ENCODE results near the gene WAC.

DNA sequence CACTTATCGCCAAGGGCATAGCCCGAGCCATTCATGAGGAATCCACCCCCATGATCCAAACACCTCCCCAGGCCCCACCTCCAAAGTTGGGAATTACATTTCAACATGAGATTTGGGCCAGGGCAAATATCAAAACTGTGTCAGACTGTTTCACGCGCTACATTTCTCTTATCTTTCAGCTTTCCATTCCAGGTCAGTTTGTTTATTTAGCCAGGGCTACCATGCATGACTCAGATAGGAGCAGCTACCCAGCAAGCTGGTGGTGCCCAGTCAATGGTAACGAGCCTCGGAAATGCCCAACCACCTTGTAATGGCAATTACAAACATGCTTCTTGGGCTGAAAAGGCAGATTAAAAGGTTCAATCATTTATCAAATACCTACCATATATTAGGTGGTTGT lies 100.8 kb downstream of the WAC start:
- TF ChIP-seq, protein P1, sequence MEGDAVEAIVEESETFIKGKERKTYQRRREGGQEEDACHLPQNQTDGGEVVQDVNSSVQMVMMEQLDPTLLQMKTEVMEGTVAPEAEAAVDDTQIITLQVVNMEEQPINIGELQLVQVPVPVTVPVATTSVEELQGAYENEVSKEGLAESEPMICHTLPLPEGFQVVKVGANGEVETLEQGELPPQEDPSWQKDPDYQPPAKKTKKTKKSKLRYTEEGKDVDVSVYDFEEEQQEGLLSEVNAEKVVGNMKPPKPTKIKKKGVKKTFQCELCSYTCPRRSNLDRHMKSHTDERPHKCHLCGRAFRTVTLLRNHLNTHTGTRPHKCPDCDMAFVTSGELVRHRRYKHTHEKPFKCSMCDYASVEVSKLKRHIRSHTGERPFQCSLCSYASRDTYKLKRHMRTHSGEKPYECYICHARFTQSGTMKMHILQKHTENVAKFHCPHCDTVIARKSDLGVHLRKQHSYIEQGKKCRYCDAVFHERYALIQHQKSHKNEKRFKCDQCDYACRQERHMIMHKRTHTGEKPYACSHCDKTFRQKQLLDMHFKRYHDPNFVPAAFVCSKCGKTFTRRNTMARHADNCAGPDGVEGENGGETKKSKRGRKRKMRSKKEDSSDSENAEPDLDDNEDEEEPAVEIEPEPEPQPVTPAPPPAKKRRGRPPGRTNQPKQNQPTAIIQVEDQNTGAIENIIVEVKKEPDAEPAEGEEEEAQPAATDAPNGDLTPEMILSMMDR (IDR thresholded peaks at IDR 0.05; ENCODE audit: insufficient read depth, low read depth, low read length), result no peak
- TF ChIP-seq EZH2 (IDR thresholded peaks at IDR 0.05; ENCODE audit: insufficient read depth, low read length), result no peak

Data from astrocyte (in vitro differentiated cells and primary cell).